NCI-H2227 treated with DMSO at 0.1 percent for 48 hours (cell line): ENCODE results near the gene GGCX.
A peak's percentile ranks its signal among the peaks of the same experiment; 100 is the strongest.
"Not testable (repeated sequence)": the region's sequence is repeated elsewhere in the genome, so short reads cannot be mapped to it uniquely, and the experiment has no call there.

Source experiments
- DNase-seq: peaks from one replicate; lab custom pipeline; 2025; lab: John Stamatoyannopoulos, UW

Gene GGCX

GRCh38 chr2:85594715-85595300 lies 33.5 kb upstream of the GGCX start:
- no peak for DNase-seq

- no peak for DNase-seq
These were observed 31.7 kb upstream of the GGCX start for GRCh38 chr2:85593023-85593422.

- not testable (repeated sequence) for DNase-seq
These were observed 31.0 kb upstream of the GGCX start for GRCh38 chr2:85592299-85592698.

DNA sequence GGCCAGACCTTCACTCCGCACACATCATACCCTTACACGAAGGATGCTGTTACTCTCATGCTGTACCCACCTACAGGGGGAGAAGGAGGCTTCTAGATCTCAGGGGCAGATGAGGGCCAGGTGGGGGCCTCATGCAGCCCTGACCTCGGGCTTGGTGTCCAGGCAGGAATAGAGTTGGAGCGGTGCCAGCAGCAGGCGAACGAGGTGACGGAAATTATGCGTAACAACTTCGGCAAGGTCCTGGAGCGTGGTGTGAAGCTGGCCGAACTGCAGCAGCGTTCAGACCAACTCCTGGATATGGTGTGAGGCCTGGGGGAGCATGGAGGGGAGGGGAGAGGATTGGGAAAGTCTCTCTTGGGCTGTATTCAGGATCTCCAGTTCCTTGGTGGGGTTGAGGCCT lies 30.3 kb upstream of the GGCX start:
- no peak for DNase-seq

DNA sequence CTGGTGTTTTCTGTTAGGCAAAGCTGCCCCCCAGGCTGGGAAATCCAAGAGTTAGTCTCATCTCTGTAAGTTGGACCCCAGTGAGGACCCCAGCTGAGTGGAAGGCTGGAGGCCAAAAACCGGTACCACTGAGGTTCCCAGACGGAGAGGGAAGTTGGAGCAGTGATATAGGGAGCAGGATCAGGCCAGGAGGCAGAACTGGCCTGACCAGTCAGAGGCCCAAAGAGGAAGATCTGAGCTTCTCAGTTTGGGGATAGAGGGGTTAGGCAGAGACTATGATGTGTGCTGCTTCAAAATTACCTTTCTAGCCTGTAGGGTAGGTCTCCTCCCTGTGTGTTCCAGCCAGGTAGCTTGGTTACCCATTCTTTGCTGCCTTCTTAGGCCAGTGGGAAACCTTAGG lies 29.7 kb upstream of the GGCX start:
- no peak for DNase-seq

DNA sequence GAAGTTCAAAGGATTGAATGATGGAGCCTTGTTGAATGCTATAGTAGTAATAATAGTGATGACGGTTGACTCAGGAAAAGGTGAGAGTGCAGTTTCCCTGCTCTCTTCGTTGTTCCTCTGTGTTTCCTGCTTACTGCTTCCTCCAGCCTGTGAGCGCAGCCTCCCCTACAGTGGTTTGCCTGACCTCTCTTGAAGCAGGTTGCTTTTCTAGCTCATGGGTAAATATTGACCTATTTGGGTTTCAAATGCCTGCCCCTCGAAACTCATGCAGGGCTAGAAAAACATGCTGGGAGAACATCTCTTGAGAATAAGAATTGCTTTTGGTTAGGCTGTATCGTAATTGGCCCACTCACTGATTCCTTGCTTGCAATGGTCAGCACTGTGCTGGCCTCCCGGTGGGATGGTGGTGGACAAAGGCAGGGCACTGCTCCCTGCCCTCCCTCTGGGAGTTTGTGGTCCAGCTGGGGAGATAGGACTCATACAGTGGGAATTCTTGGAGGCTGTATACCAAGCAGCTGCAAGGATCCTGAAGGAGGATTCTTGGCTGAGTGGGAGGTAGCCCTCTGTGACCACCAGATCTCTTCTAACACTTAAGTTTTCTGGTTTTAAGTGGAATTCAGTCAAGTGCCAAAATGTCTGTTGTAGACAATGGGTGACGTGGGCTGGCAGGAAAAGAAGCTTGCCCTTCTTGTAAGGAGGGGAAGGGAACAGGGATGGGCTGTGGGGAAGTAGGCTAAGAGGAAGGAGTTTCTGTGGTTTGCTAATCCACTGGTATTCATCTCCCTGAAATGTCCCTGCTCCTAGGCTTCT lies 28.9 kb upstream of the GGCX start:
- DNase-seq = no peak

DNA sequence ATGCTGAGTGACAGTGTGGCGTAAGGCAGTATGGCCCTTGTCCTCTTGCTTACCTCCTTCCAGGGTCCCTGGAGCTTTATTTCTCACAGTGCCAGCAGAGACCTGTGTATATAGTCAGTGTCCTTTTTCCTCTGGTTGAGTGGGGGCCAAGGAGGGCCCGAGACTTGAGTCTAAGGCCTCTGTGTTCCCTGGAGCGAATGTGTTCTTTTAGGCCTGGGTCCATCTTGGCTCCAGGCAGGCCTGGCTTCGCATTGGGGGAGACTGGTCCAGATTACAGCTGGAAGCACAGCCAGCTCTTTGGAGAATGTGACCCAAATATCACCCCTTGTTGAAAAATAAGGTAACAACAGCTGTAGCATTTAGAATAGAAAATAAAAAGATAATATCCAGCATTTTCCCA lies 27.9 kb upstream of the GGCX start:
- DNase-seq = no peak

DNA sequence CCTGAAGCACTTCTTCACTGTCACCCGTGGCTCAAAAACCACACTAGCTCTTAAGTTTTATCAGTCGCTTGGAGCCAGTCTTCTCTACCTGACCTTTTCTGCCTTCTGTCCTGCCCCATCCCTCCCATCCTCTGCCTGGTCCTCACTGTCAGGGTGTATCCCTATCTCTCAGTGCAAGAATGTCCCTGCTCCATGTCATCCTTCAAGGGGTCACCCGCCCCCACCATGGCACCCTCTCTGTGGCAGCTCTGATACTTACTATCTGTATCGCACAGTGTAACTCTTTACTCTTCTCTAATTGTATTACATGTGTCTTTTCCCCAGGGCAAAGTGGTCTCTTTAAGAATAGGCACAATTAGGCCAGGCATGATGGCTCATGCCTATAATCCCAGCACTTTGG lies 27.4 kb upstream of the GGCX start:
- no peak for DNase-seq

GRCh38 chr2:85588236-85588635 lies 26.9 kb upstream of the GGCX start:
- DNase-seq = no peak

- DNase-seq = no peak
These were observed 24.4 kb upstream of the GGCX start for GRCh38 chr2:85585781-85586105.

DNA sequence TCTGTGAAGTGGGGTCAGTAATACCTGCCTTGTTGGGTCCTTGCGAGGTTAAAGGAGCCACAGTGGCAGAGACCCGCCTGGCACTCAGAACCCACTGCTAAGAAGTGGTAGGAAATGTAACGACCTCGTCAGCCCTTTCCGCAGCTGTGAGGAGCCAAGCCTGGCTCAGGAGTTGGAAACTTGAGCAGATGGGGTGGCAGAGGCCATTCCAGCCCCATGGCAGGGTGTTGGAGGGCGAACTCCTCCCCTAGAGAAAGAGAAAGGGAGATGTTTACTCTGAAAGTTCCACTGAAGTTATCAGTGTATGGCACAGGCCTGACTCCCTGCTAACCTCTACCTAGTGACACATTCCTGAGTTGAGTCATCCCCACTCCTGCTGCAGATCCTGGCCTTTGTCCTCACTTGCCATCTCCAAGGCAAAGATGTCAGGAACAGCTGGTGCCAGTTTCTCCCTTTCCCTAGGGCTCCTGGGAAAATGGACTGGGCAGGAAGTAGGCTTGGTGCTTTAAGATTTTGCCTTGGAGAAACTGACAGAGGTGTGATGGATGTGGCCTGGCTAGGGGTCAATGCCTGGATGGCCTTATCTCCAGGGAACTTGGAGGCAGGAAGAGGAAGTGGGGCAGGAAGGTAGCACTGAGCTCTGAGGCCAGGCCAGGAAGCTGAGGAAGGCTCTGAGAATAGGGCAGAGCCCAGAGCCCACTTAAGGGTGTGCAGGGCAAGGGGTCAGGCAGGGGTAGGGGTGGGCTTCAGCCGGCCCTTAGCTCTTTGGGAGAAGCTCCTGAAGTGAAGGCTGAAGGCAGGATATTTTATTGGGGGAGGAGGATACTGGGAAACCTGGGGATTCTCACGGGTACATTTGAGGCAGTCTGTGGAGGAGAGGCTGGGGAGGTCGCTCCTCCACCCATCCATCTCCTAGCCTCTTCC lies 23.8 kb upstream of the GGCX start:
- DNase-seq = no peak

DNA sequence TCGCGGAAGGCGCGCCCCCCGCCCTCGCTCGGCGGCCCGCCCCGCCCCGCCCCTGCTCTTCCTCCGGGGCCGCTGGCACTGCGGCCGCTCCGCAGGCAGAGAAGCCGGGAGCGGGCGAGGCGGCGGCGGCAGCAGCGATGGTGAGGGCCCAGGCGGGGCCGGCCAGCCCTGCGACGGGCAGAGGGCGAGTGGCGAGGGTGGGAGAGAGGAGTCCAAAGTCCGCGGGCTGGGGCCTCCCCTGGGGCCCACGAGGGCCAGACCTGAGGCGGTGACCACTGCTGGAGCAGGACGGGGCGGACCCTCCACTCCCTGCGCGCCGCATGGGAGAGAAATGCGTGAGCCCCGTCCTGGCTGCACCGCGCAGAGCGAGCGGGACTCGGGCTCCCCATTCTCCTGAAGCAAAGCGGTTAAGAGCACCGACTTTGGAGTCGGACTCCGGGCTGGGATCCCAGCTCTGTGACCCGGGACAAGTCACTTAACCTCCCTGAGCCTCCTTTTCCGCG lies 23.1 kb upstream of the GGCX start, which contains the start of gene VAMP5:
Gene VAMP5, plus strand, starts transcription at position 78 of the 503 bp plus-strand sequence. Its CDS starts 60 bp downstream, at position 138.
- no peak for DNase-seq

DNA sequence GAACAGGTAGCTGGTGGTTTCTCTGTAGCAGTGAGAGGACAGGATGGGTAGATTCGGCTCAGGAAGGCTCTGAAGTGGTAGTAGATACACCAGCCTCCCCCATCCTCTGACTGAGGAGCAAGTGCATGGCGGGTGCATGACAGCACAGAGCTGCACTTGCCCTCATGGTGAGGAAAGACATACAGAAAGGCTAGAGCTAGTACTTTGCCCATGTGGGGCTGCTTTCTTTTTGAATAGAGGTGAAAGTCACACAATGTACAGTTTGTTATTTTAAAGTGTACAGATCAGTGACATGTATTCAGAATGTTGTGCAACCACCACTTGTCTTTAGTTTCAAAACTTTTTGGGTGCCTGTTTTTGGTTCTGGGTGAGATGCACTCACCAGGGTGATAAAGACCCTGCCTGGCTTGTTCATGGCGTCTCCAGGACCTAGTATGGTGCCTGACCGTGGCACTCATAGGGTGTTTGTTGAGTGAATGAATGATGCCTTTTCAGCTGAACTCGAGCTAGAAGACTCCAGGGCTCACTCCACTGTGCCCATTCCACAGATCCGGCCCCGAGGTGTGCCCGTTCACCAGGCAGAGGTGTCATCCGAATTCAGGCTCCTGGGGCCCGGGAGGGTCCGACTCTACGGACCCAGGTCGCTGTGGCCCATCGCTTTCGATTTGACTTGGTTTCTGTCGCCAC lies 22.5 kb upstream of the GGCX start:
- no peak for DNase-seq

- DNase-seq = no peak
These were observed 21.2 kb upstream of the GGCX start for GRCh38 chr2:85582492-85582891.

DNA sequence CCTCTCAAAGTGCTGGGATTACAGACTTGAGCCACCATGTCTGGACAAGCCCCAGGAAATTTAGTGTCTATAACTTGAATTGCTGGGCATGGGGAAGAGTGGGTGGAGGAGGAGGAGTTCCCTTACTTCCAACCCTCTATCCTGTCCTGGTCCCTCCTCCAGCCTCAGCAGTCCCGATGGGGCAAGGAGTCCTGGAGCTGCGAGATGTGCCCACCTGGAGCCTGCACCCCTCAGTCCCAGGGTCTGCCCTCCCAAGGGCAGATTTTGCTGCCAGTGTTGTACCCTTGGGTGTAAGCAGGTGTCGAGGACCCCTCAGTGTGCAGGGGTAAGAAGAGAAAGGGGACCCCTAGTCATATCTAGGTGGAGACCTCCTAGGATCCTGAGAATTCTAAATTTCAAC lies 18.9 kb upstream of the GGCX start:
- no peak for DNase-seq

GRCh38 chr2:85579266-85579935 lies 18.1 kb upstream of the GGCX start:
- peak; percentile 48 for DNase-seq

GRCh38 chr2:85578243-85579180 lies 17.2 kb upstream of the GGCX start:
- DNase-seq = no peak

DNA sequence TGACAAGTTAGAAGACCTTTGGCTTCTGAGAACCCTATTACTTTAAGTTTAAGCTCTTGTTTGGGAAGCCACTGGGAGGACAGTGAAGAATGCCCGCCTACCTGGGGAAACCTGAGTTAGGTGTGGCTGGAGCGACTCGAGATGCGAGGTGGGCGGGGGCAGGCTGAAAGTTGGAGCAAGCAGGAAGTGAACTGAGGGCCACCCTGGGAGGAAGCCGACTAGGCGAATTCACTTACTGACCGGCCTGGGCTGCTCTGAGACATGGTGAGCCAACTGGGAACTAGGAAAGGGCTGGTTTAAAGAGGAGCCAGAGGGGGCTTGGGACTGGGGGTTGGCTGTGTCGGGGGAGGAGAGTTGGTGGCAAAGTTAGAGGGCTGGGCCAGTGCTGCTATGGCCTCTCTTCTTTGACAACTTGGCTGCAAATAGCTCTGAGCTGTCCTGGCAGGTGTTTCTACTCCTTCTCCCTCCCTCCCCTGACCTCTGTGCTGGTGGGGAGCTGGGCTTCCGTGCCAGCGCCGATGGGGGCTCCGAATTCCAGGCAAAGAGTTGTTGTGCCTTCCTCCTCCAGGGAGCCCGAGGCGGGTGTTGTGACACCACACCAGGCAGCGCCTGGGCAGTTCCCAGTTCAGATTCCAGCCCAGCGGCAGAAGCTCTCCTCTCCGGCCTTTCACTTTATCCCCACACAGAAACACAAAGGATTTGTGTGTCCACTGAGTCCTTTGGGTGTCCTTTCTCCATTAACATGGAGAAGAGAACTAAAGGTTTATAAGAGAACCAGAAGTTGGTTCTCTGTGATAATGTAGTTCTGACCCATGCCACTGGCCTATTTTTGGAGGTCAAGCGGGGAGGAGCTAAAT lies 16.3 kb upstream of the GGCX start, which contains the start of gene VAMP8:
Gene VAMP8, plus strand, starts transcription at position 201 of the 857 bp plus-strand sequence. Its CDS starts 61 bp downstream, at position 262.
- DNase-seq = no peak

DNA sequence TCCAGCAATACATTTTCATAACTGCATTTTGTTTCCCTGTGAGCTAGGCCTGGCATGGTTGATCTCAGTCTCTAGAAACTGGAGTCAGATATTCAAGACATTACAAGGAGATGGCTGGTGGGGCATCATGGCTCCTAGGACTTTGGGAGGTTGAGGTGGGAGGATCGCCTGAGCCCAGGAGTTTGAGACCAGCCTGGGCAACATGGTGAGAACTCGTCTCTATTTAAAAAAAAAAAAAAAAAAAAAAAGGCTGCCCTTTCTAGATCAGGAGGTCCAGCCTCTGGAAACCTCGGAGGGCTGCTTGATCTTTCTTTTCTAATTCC lies 15.7 kb upstream of the GGCX start:
- no peak for DNase-seq
